M059J (cell line): Measurements from ENCODE around the gene PLSCR2. TPM values are rescaled to one million over a fixed set of nuclear protein-coding genes. Genes with fewer than 3 reads are reported as not detected.
"Not testable (repeated sequence)": the region's sequence is repeated elsewhere in the genome, so short reads cannot be mapped to it uniquely, and the experiment has no call there.

Experiments used
- DNase-seq: peaks from one replicate; pipeline ENCODE4 v3.0.0-alpha.2; 2012; ENCODE audit warnings: low read depth
- total RNA-seq: library from RNA; depleted of rRNA; stranded (reverse); fragments of >200 nt; shearing (Covaris generic); gene quantifications from 2 replicates; pipeline ENCODE4 v1.2.3, GENCODE V29; 2014

The PLSCR2 gene
- total RNA-seq, 1 experiment from 2014 or later: not detected

- no peak for DNase-seq
These were observed 15.9 kb upstream of the PLSCR2 start for GRCh38 chr3:146485297-146485696.

- DNase-seq: no peak
These were observed 6.9 kb upstream of the PLSCR2 start for GRCh38 chr3:146476094-146476740.

GRCh38 chr3:146474976-146475375 is 5.6 kb upstream of the PLSCR2 start:
- not testable (repeated sequence) for DNase-seq

- no peak for DNase-seq
These were observed 4.4 kb upstream of the PLSCR2 start for GRCh38 chr3:146473726-146474125.

GRCh38 chr3:146472611-146473010 is 3.2 kb upstream of the PLSCR2 start:
- no peak for DNase-seq

GRCh38 chr3:146471012-146471411 is 1.7 kb upstream of the PLSCR2 start:
- no peak for DNase-seq

GRCh38 chr3:146470425-146470990 is 1.1 kb upstream of the PLSCR2 start:
- no peak for DNase-seq

- DNase-seq: peak; percentile 26
These were observed 651 bp downstream of the PLSCR2 start for GRCh38 chr3:146468671-146469149.

- DNase-seq: peak; percentile 44
These were observed 1.1 kb downstream of the PLSCR2 start for GRCh38 chr3:146468234-146468633.

- peak; percentile 55 for DNase-seq
These were observed 2.8 kb downstream of the PLSCR2 start for GRCh38 chr3:146466604-146467003.

GRCh38 chr3:146465693-146466465 is 3.5 kb downstream of the PLSCR2 start:
- DNase-seq: peak; percentile 25

GRCh38 chr3:146464783-146465182 is 4.6 kb downstream of the PLSCR2 start:
- no peak for DNase-seq

- DNase-seq: no peak
These were observed 5.3 kb downstream of the PLSCR2 start for GRCh38 chr3:146464005-146464595.

GRCh38 chr3:146454796-146455195 is 14.6 kb downstream of the PLSCR2 start:
- no peak for DNase-seq

GRCh38 chr3:146449613-146450012 is 19.7 kb downstream of the PLSCR2 start:
- DNase-seq: no peak

GRCh38 chr3:146449076-146449475 is 20.3 kb downstream of the PLSCR2 start:
- DNase-seq: no peak

- DNase-seq: no peak
These were observed 23.3 kb downstream of the PLSCR2 start for GRCh38 chr3:146446026-146446425.

- DNase-seq: not testable (repeated sequence)
These were observed 29.1 kb downstream of the PLSCR2 start for GRCh38 chr3:146440310-146440709.

- no peak for DNase-seq
These were observed 37.3 kb downstream of the PLSCR2 start for GRCh38 chr3:146432066-146432465.

GRCh38 chr3:146431240-146431639 is 38.1 kb downstream of the PLSCR2 start:
- DNase-seq: no peak

GRCh38 chr3:146425341-146425740 is 44.0 kb downstream of the PLSCR2 start:
- DNase-seq: no peak
